ENCODE measurements around the gene COL8A1.

COL8A1 gene

GRCh38 chr3:99678023-99678422 is 39.6 kb downstream of the COL8A1 start:
- no peak for DNase-seq

- DNase-seq, result no peak
These were observed 40.5 kb downstream of the COL8A1 start for GRCh38 chr3:99678896-99679295.

GRCh38 chr3:99681512-99681911 is 43.1 kb downstream of the COL8A1 start:
- no peak for DNase-seq

GRCh38 chr3:99681976-99682375 is 43.6 kb downstream of the COL8A1 start:
- no peak for DNase-seq

DNA sequence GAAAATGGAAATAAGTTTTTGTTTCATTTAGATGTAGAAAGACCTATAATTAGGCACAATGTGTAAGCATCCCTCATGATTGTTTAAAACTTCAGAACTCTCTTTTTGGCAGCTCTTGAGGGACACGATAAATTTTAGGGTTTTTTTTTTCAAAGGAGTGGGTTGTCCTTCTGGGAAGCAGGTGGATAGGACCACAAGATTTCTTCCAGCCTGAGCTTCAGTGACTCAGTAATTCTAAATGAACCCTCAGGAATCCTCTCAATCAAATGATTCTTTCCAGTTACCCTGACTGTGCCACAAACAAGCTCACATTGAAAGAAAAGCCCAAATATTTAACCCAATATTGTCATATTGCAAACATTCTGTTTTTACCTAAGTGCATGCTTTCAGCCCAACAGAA is 45.1 kb downstream of the COL8A1 start:
- DNase-seq, result no peak

- DNase-seq, result no peak
These were observed 45.5 kb downstream of the COL8A1 start for GRCh38 chr3:99683876-99684275.

DNA sequence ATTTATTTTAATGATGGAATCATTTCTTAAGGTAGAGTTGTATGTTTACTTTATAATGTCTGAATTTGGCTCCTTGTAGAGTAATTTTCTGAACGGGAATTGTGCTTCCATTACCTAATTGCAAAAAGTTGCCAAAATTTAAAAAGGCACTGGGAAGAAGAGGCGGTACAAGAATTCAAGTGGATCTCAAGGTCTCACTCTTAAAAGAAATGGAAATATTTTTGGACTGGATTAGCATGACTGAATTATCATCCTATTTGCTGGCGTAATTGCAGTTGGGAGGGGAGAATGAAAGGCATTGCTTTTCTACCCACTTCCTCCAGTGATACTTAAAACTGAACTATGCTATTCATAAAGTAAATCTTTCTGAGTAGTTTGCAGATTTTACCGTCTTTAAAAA is 46.2 kb downstream of the COL8A1 start:
- DNase-seq, result no peak

GRCh38 chr3:99686469-99686868 is 48.1 kb downstream of the COL8A1 start:
- DNase-seq, result no peak

DNA sequence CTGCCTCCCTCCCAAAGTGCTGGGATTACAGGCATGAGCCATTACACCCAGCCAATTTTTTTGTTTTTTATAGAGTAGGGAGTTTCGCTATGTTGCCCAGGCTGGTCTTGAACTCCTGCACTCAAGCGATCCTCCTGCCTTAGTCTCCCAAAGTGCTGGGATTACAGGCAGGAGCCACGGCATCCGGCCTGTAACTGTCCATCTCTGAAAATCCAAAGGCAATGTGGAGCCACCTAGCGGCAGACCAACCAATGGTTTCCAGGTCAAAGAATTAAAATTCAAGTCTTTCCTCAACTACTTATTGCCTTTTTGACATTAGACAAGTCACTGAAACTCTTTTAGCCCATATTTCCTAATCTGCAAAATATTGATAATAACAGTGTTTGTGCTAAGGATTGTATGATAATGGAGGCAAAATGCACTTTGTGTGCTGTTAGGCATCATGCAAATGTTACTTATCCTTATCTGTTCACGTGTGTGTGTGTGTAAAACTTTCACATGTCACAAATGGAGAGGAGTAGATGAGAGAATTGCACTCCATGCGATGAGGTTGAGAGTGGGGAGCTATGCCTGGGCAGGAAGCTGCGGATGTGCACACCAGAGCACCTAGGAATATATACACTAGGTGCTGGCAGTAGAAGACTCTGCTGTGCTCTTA is 48.7 kb downstream of the COL8A1 start:
- DNase-seq, result no peak

GRCh38 chr3:99690761-99691369 is 52.5 kb downstream of the COL8A1 start:
- no peak for DNase-seq

- DNase-seq, result no peak
These were observed 55.2 kb downstream of the COL8A1 start for GRCh38 chr3:99693636-99694035.

DNA sequence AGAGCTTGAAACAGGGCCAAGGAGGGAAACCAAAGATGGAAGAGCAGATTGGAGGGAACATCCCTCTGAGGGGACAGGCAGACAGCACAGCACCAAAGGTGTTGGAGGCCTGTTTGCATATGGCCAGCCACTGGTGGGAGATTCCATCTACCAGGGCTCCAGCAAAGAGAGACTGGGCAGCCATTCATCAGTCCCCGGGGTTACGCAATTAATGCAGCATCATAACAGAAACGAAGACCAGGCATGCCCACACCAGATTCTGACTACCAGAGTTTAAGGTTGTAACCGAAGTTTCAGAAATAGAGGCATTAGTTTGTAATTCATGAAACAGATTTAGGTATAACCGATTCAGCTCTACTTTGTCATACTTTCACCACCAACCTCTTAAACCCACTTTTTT is 58.1 kb downstream of the COL8A1 start:
- no peak for DNase-seq

GRCh38 chr3:99697250-99697649 is 58.9 kb downstream of the COL8A1 start:
- DNase-seq, result no peak

- no peak for DNase-seq
These were observed 60.5 kb downstream of the COL8A1 start for GRCh38 chr3:99698932-99699331.

DNA sequence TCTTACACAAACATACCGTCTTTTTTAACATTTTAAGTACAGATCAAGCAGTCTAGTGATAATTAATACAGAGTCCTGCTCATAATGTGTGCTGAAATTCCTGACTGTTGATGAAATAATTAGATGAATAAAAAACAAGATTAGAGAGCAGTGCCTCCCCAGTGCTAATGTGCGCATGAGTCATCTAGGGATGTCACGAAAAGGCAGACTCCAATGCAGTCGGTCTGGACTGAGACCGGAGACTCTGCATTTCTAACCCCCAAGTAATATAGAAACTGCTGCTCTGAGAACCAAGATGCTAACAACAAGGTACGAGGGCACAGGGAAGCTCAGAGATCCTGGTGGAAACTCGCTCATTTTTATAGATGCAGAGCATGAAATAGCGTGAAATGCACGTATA is 61.4 kb downstream of the COL8A1 start:
- DNase-seq, result no peak

DNA sequence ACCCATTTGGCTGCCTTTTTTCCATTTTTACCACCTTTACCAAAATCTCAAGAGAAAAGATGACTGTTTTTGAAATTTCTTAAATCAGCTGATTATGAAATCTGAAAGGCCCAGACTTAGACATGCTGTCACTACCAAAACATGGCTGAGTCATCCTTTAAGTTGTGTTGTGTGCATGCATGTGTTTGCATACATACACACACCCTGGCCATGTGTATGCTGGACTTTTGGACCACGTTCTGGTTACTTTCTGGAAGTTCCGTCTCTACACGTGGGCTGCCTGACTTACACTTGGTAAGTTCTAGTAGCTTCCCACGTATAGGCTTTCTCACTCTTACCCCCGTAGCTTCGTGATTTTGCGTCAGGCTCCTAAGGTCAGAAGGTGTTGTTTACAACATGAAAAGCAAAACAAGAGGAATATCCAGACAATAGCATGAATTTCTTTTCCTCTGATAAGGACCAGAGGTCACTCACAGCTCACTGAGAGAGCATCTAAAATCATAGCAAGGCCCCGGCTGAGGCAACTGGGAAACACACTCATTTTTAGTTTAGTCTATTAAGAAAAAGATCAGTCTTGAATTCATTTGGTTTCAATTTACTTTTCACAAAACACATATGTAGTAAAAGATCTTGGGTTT is 62.4 kb downstream of the COL8A1 start:
- no peak for DNase-seq

GRCh38 chr3:99702953-99703943 is 64.9 kb downstream of the COL8A1 start:
- DNase-seq, result no peak

DNA sequence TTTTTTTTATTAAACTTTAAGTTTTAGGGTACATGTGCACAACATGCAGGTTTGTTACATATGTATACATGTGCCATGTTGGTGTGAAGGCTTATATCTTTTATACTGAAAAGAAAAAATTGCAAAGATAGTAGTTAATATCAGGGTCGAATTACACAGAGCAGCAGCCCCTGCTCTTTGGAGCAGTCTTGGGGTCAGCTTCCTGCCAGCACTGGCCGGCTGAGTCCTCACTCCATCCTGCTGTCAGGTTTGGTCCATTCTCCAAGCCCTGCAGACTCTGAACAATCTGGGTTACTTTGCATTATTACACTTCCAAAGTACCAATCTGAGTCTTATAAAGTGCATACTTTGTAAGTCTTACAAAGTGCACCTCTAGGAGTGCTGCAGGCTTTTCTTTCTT is 66.0 kb downstream of the COL8A1 start:
- DNase-seq, result no peak

- DNase-seq, result no peak
These were observed 68.0 kb downstream of the COL8A1 start for GRCh38 chr3:99706410-99706809.

DNA sequence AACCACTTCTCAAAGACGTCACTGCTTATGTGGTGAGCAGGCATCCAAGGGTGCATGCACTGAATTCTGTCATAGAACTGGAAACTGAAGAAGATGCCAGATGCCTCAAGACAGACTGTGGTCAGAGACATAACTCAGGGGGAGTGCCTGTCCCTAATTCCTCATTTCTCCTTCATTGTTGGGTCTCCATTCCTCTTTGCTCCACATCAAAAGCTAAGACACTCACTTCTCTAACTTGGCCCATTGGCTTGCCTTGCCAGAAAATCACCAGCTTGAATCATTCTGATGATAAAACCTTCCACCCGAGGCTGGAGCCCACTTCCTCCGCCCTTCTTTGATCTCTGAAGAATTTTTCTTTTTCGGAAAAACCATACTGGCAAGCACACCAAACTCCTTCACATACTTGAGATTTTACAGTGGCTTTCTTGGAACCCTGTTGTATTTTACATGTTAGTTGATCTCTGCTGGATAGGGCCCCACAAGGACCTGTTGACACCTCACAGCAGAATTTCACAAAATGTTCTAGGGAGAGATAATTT is 69.9 kb downstream of the COL8A1 start:
- no peak for DNase-seq

- DNase-seq, result no peak
These were observed 71.3 kb downstream of the COL8A1 start for GRCh38 chr3:99709686-99710085.

GRCh38 chr3:99710094-99710493 is 71.7 kb downstream of the COL8A1 start:
- DNase-seq, result no peak

DNA sequence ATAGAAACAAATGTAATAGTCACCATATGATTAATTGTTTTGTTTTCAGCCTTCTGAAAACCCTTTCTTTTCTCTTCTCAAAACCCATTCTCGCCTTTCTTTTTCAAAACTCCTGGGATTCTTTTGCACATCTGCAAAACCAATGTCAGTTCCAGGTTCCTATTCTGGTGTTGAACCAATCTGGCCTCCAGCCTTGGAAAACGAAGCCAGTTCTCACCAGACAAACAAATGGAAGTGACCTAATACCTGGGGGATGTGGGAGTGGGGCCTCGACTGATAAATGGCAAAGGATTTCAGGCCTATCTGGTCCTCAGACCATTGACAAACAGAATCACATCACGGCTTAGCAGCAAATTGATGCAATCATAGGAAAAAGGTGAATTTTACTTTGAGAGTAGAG is 73.0 kb downstream of the COL8A1 start:
- no peak for DNase-seq
